Panc1 (cell line): ENCODE data around the gene ISCA1.

Experiments used
- CTCF ChIP-seq: fragments of 450-650 bp; IDR thresholded peaks from 2 replicates; pipeline ENCODE4 v1.5.1; 2017; ENCODE audit warnings: mild to moderate bottlenecking
- POLR2AphosphoS5 ChIP-seq: IDR thresholded peaks from 2 replicates; pipeline ENCODE4 v1.6.1; 2012; ENCODE audit warnings: mild to moderate bottlenecking, low read depth, low read length, moderate library complexity
- SIN3A ChIP-seq: IDR thresholded peaks from 2 replicates; pipeline ENCODE4 v1.6.1; 2012; ENCODE audit warnings: low read depth, mild to moderate bottlenecking, low read length, moderate library complexity, borderline replicate concordance; ENCODE audit not compliant: insufficient read depth

- TF ChIP-seq CTCF (no peak), POLR2AphosphoS5 (no peak), SIN3A (no peak)
Measured at GRCh38 chr9:86321373-86321772, 39.0 kb upstream of the ISCA1 start.
